Astrocyte (in vitro differentiated cells and primary cell): Measurements from ENCODE around the gene GBP4. TPM values are rescaled to one million over a fixed set of nuclear protein-coding genes. Genes with fewer than 3 reads are reported as not detected.

ENCODE experiments used
- DNase-seq: peaks from one replicate; pipeline ENCODE4 v3.0.0-alpha.2; 2010; ENCODE audit warnings: low read depth
- FAIRE-seq: peaks from 2 replicates; lab custom pipeline; 2011; peaks lifted over from hg19 to GRCh38; lab: Jason Lieb, UNC
- H2AFZ ChIP-seq: 2 replicates; pipeline ENCODE4 v1.6.0; 2012; ENCODE audit warnings: low read depth, low read length, inconsistent platforms
- H3K27ac ChIP-seq: 2 replicates; pipeline ENCODE4 v1.5.1; 2011; ENCODE audit warnings: low read depth, low read length, inconsistent platforms
- H3K27me3 ChIP-seq: 2 replicates; pipeline ENCODE4 v1.6.0; 2011; ENCODE audit warnings: low read length, inconsistent platforms; ENCODE audit not compliant: insufficient read depth
- H3K36me3 ChIP-seq: 2 replicates; pipeline ENCODE4 v1.5.1; 2011; ENCODE audit warnings: low read length, inconsistent platforms; ENCODE audit not compliant: insufficient read depth
- H3K4me1 ChIP-seq: 2 replicates; pipeline ENCODE4 v1.5.1; 2011; ENCODE audit warnings: low read length, inconsistent platforms; ENCODE audit not compliant: insufficient read depth
- H3K4me2 ChIP-seq: 2 replicates; pipeline ENCODE4 v1.6.0; 2012; ENCODE audit warnings: low read length, inconsistent platforms
- H3K4me3 ChIP-seq: 2 replicates; pipeline ENCODE4 v1.5.1; 2011; ENCODE audit warnings: low read depth, mild to moderate bottlenecking, low read length, inconsistent platforms; ENCODE audit not compliant: insufficient read depth
- H3K79me2 ChIP-seq: 2 replicates; pipeline ENCODE4 v1.6.0; 2012; ENCODE audit warnings: mild to moderate bottlenecking, low read length, inconsistent platforms; ENCODE audit not compliant: insufficient read depth
- H3K9ac ChIP-seq: 2 replicates; pipeline ENCODE4 v1.6.0; 2012; ENCODE audit warnings: mild to moderate bottlenecking, low read length, inconsistent platforms
- H3K9me3 ChIP-seq: 2 replicates; pipeline ENCODE4 v1.5.1; 2012; ENCODE audit warnings: low read depth, mild to moderate bottlenecking, low read length, inconsistent platforms; ENCODE audit not compliant: insufficient read depth
- H4K20me1 ChIP-seq: 2 replicates; pipeline ENCODE4 v1.6.0; 2012; ENCODE audit warnings: low read length, inconsistent platforms; ENCODE audit not compliant: insufficient read depth
- H3K27ac Mint-ChIP-seq: one replicate; pipeline ENCODE4 v1.8.0; 2021; ENCODE audit warnings: mild to moderate bottlenecking, mixed read lengths; ENCODE audit not compliant: unreplicated experiment
- H3K27me3 Mint-ChIP-seq: one replicate; pipeline ENCODE4 v1.8.0; 2021; ENCODE audit warnings: low read depth, mixed read lengths; ENCODE audit not compliant: unreplicated experiment
- H3K36me3 Mint-ChIP-seq: one replicate; pipeline ENCODE4 v1.8.0; 2021; ENCODE audit warnings: low read depth, mixed read lengths; ENCODE audit not compliant: unreplicated experiment
- H3K4me1 Mint-ChIP-seq: one replicate; pipeline ENCODE4 v1.8.0; 2021; ENCODE audit warnings: low read depth, mixed read lengths; ENCODE audit not compliant: unreplicated experiment
- H3K4me3 Mint-ChIP-seq: one replicate; pipeline ENCODE4 v1.8.0; 2021; ENCODE audit warnings: mild to moderate bottlenecking, moderate library complexity, mixed read lengths; ENCODE audit not compliant: unreplicated experiment
- H3K9me3 Mint-ChIP-seq: one replicate; pipeline ENCODE4 v1.8.0; 2021; ENCODE audit warnings: mild to moderate bottlenecking, mixed read lengths; ENCODE audit not compliant: unreplicated experiment
- CTCF ChIP-seq: IDR thresholded peaks from 2 replicates; pipeline ENCODE4 v1.5.1; 2011; ENCODE audit warnings: low read depth, mild to moderate bottlenecking, inconsistent platforms, low read length, moderate library complexity; ENCODE audit not compliant: insufficient read depth
- EZH2 ChIP-seq: IDR thresholded peaks from 2 replicates; pipeline ENCODE4 v1.6.1; 2012; ENCODE audit warnings: mild to moderate bottlenecking, low read length, inconsistent platforms; ENCODE audit not compliant: insufficient read depth
- total RNA-seq: library from RNA; stranded (reverse); gene quantifications from 2 replicates; pipeline ENCODE4 v1.2.1, GENCODE V29; 2021

The GBP4 gene
- total RNA-seq, 1 donor from 2014 or later = 0.32 TPM

- peak overlapping the region; percentile 62 for H3K4me2 ChIP-seq
- TF ChIP-seq CTCF (no peak), EZH2 (no peak)
- Mint-ChIP-seq H3K36me3 (no peaks in the 10 kb centered on the region), H3K9me3 (no peaks in the 10 kb centered on the region), H3K4me3 (no peak overlapping the region), H3K4me1 (peaks cover 2% of the 10 kb centered on the region), H3K27me3 (no peaks in the 10 kb centered on the region), H3K27ac (no peak overlapping the region)
- no peak for DNase-seq
- H3K4me1 ChIP-seq = no peaks in the 10 kb centered on the region
- H3K36me3 ChIP-seq = no peaks in the 10 kb centered on the region
- no peaks in the 10 kb centered on the region for H3K9me3 ChIP-seq
- H4K20me1 ChIP-seq = no peaks in the 10 kb centered on the region
- no peak for FAIRE-seq
- H3K27me3 ChIP-seq = no peaks in the 10 kb centered on the region
- no peak overlapping the region for H3K9ac ChIP-seq
- H3K27ac ChIP-seq = no peak overlapping the region
- H3K79me2 ChIP-seq = no peaks in the 10 kb centered on the region
- peak overlapping the region; percentile 52 for H2AFZ ChIP-seq
- no peak overlapping the region for H3K4me3 ChIP-seq
Measured at GRCh38 chr1:89198081-89198480, 661 bp downstream of the GBP4 start.

GRCh38 chr1:89195476-89195875, 3.3 kb downstream of the GBP4 start:
- H3K4me1 Mint-ChIP-seq = no peaks in the 10 kb centered on the region
- no peaks in the 10 kb centered on the region for H3K36me3 ChIP-seq
- H3K27me3 Mint-ChIP-seq = no peaks in the 10 kb centered on the region
- H3K9me3 ChIP-seq = no peaks in the 10 kb centered on the region
- TF ChIP-seq CTCF (no peak), EZH2 (no peak)
- H4K20me1 ChIP-seq = no peaks in the 10 kb centered on the region
- DNase-seq (no peak), FAIRE-seq (no peak)
- no peak overlapping the region for H2AFZ ChIP-seq
- H3K9me3 Mint-ChIP-seq = no peaks in the 10 kb centered on the region
- no peaks in the 10 kb centered on the region for H3K4me1 ChIP-seq
- no peak overlapping the region for H3K4me3 Mint-ChIP-seq
- no peaks in the 10 kb centered on the region for H3K36me3 Mint-ChIP-seq
- H3K9ac ChIP-seq = no peak overlapping the region
- no peak overlapping the region for H3K27ac Mint-ChIP-seq
- H3K27ac ChIP-seq = no peak overlapping the region
- H3K4me3 ChIP-seq = no peak overlapping the region
- no peak overlapping the region for H3K4me2 ChIP-seq
- no peaks in the 10 kb centered on the region for H3K27me3 ChIP-seq
- no peaks in the 10 kb centered on the region for H3K79me2 ChIP-seq

GRCh38 chr1:89191314-89191713, 7.4 kb downstream of the GBP4 start:
- peaks cover 2% of the 10 kb centered on the region for H3K27me3 Mint-ChIP-seq
- no peak overlapping the region for H3K4me3 Mint-ChIP-seq
- Histone ChIP-seq H3K9me3 (no peaks in the 10 kb centered on the region), H2AFZ (no peak overlapping the region), H3K4me2 (no peak overlapping the region), H3K36me3 (no peaks in the 10 kb centered on the region), H3K4me1 (no peaks in the 10 kb centered on the region), H3K27me3 (no peaks in the 10 kb centered on the region), H3K79me2 (no peaks in the 10 kb centered on the region), H3K27ac (no peak overlapping the region), H3K9ac (no peak overlapping the region), H3K4me3 (no peak overlapping the region), H4K20me1 (no peaks in the 10 kb centered on the region)
- no peak overlapping the region for H3K27ac Mint-ChIP-seq
- H3K9me3 Mint-ChIP-seq = no peaks in the 10 kb centered on the region
- FAIRE-seq = no peak
- no peaks in the 10 kb centered on the region for H3K36me3 Mint-ChIP-seq
- TF ChIP-seq CTCF = no peak
- no peak for TF ChIP-seq EZH2
- DNase-seq = no peak
- H3K4me1 Mint-ChIP-seq = no peaks in the 10 kb centered on the region
